Mesothelial cell of epicardium (in vitro differentiated cells): ENCODE measurements around the gene LSM4. TPM values are rescaled to one million over a fixed set of nuclear protein-coding genes. Genes with fewer than 3 reads are reported as not detected.
A peak's percentile ranks its signal among the peaks of the same experiment; 100 is the strongest.

ENCODE experiments used
- DNase-seq, 2 experiments: peaks; one replicate each; pipeline ENCODE4 v3.0.0; 2021; ENCODE audit warnings: low spot score in 2 of 2; ENCODE audit not compliant: unreplicated experiment in 2 of 2
- H3K27ac Mint-ChIP-seq: 2 replicates; pipeline ENCODE4 v1.8.0; 2021; ENCODE audit warnings: mixed read lengths
- H3K27me3 Mint-ChIP-seq: 2 replicates; pipeline ENCODE4 v1.8.0; 2021; ENCODE audit warnings: low read depth, mixed read lengths
- H3K36me3 Mint-ChIP-seq: 2 replicates; pipeline ENCODE4 v1.8.0; 2021; ENCODE audit warnings: mixed read lengths
- H3K4me1 Mint-ChIP-seq: 2 replicates; pipeline ENCODE4 v1.8.0; 2021; ENCODE audit warnings: mixed read lengths
- H3K4me3 Mint-ChIP-seq: 2 replicates; pipeline ENCODE4 v1.8.0; 2021; ENCODE audit warnings: mild to moderate bottlenecking, moderate library complexity, mixed read lengths
- H3K9me3 Mint-ChIP-seq: 2 replicates; pipeline ENCODE4 v1.8.0; 2021; ENCODE audit warnings: mixed read lengths
- total RNA-seq: library from RNA; stranded (reverse); gene quantifications from 3 replicates; pipeline ENCODE4 v1.2.1, GENCODE V29; 2021
- TF ChIP-seq, protein P1 (sequence below): fragments of 200-600 bp; sonication (generic); IDR thresholded peaks from one replicate; pipeline ENCODE4 v1.5.0; 2021; ENCODE audit warnings: antibody characterized with exemption; ENCODE audit not compliant: unreplicated experiment

LSM4 gene
- total RNA-seq, 1 donor from 2014 or later = 112 TPM

DNA sequence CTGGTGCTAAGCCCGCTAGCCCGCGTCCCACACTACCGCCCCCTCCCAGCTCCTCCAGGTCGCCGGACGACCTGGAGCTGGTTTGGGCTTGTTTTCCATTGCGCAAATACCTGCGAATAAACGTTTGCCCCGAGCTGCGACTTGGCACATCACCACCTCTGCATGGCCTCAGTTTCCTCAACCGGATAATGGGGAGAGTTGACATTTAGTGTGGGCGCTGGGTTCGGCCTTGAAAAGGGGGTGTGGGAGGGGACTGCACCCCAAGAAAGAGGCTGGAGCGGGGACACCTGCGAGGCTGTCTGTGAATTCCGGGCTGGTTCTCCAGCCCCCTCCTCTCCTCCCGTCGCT lies 30.4 kb downstream of the LSM4 start:
- no peaks in the 10 kb centered on the region for H3K36me3 Mint-ChIP-seq
- H3K27ac Mint-ChIP-seq = peak overlapping the region; percentile 100
- no peak for DNase-seq
- TF ChIP-seq, protein P1, sequence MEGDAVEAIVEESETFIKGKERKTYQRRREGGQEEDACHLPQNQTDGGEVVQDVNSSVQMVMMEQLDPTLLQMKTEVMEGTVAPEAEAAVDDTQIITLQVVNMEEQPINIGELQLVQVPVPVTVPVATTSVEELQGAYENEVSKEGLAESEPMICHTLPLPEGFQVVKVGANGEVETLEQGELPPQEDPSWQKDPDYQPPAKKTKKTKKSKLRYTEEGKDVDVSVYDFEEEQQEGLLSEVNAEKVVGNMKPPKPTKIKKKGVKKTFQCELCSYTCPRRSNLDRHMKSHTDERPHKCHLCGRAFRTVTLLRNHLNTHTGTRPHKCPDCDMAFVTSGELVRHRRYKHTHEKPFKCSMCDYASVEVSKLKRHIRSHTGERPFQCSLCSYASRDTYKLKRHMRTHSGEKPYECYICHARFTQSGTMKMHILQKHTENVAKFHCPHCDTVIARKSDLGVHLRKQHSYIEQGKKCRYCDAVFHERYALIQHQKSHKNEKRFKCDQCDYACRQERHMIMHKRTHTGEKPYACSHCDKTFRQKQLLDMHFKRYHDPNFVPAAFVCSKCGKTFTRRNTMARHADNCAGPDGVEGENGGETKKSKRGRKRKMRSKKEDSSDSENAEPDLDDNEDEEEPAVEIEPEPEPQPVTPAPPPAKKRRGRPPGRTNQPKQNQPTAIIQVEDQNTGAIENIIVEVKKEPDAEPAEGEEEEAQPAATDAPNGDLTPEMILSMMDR = no peak
- no peaks in the 10 kb centered on the region for H3K9me3 Mint-ChIP-seq
- H3K4me1 Mint-ChIP-seq = peaks cover 46% of the 10 kb centered on the region
- H3K4me3 Mint-ChIP-seq = peak overlapping the region; percentile 78
- H3K27me3 Mint-ChIP-seq = no peaks in the 10 kb centered on the region

DNA sequence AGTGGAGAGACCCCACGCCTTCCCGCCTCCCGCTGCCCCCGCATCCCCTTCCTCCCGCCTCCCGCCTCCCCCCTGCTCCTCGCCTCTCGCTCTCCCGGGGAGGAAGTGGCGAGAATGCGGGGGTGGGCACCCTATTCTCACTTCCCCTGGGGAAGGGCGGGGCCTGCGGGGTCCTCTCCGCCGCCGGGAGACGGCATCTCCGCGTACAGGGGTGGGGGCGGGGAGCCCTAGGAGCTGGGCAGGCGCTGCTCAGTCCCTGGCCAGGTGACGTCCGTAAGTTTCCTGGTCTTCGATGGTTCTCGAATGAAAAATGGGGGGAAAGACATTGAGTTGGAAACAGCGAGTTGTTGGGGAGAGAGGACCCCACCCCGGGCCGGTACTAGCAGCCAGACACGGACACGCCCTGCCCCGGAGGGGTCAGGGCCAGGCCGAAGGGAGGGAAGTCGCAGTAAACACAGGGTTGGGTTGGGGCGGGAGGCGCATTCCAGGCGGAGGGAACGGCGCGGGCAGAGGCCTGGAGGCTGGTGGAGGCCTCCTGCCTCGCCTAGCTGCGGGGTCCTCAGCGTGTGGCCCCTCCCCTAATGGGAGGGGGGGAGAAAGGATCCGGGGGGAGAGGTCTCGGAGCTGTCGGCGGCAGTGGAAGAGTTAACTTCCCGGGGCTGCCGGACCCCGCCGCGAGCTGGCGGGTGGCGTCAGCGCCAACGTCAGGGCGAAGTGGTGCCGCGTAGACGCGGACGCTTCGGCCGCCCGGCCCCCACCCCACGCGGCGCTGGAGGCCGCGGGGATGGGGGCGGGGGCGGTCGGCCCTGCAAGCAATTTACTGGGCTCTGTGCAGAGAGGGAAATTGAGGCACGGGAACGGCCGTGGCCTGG lies 31.1 kb downstream of the LSM4 start:
- Mint-ChIP-seq H3K27me3 (no peaks in the 10 kb centered on the region), H3K9me3 (no peaks in the 10 kb centered on the region), H3K4me1 (peaks cover 52% of the 10 kb centered on the region), H3K4me3 (peak overlapping the region; percentile 78), H3K27ac (peak overlapping the region; percentile 100), H3K36me3 (no peaks in the 10 kb centered on the region)
- TF ChIP-seq, protein P1 = no peak
- peak; percentile 78 to 87 for DNase-seq

DNA sequence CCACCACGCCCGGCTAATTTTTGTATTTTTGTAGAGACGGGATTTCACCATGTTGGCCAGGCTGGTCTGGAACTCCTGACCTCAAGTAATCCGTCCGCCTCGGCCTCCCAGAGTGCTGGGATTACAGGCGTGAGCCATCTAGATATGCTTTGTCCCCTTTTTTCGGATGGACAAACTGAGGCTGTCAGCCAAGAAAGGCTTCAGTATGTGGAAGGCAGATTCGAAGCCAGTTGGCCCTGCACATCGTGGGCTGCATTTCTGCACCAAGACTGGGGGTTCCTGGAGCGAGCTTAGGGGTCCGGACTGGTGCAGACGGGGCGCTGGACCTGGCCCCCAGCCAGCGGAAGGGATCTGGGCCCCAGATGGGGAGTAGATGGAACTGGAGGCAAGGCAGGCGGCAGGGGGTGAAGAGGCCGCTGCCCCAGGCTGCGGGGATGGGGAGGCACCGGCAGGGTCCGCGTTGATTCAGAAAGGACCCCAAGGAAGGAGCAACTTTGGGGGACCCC lies 31.8 kb downstream of the LSM4 start:
- Mint-ChIP-seq H3K27me3 (no peaks in the 10 kb centered on the region), H3K36me3 (no peaks in the 10 kb centered on the region), H3K9me3 (no peaks in the 10 kb centered on the region), H3K27ac (peak overlapping the region; percentile 100), H3K4me1 (peaks cover 57% of the 10 kb centered on the region), H3K4me3 (peak overlapping the region; percentile 78)
- no peak for DNase-seq
- TF ChIP-seq, protein P1 = no peak

DNA sequence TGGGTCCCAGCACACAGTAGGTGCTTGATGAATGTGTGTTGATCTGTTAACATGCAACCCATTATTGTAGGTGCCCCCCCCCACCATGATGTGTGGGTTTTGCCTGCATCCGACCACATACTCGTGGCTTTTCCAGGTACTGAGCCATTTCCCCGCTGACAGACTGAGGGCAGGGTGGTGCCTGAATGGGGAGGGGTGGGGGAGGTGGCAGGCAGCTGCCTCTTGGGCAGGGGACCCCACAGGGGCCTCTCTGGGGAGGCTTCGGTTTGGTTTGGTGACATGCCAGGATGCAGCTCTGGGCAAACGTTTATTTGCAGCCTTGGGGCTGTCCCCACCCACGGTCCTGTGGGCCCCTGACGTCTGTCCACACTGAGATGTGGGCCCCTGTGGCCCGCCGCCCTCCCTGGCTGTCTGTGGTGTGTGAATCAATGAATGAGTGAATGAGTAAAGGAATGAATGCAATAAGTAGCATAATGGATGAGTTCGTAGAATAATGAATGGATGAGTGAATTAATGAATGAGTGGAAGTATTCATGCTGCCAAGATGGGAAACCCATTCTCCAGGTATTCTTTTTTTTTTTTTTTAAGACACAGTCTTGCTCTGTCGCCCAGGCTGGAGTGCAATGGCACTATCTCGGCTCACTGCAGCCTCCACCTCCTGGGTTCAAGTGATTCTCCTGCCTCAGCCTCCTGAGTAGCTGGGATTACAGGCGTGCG lies 32.4 kb downstream of the LSM4 start:
- Mint-ChIP-seq H3K36me3 (no peaks in the 10 kb centered on the region), H3K27ac (peak overlapping the region; percentile 100), H3K4me1 (peaks cover 60% of the 10 kb centered on the region), H3K4me3 (peak overlapping the region; percentile 78), H3K27me3 (no peaks in the 10 kb centered on the region), H3K9me3 (no peaks in the 10 kb centered on the region)
- TF ChIP-seq, protein P1 = no peak
- no peak for DNase-seq

DNA sequence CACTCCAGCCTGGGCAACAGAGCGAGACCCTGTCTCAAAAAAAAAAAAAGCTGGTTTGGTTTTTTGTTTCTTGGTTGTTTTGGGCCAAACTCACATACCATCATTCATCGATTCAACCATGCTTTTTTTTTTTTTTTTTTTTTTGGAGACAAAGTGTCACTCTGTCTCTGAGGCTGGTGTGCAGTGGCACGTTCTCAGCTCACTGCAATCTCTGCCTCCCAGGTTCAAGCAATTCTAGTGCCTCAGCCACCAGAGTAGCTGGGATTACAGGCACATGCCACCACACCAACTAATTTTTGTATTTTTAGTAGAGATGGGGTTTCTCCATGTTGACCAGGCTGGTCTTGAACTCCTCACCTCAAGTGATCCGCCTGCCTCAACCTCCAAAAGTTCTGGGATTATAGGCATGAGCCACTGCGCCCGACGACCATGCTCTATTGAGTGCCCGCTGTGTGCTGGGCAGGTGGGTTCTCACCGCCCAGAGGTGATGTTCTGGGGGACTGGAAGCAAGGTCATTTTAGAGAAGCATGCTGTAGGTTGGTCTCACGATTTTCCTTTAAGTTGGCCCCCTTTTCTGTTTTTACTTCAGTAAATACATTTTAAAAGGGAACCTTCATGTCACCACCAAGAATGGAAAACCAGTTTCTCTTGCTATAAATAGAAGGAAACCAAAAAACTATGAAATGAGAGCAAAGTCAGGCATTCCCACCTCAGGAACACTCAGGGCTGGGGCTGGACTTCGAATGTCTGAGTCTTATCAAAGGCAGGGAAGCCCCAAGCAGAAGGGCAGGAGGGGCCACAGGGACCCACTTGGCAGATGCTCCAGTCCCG lies 33.2 kb downstream of the LSM4 start:
- TF ChIP-seq, protein P1 = no peak

More for the DNA sequence above, 33.2 kb downstream of the LSM4 start:
- peak overlapping the region; percentile 96 for H3K27ac Mint-ChIP-seq
- no peaks in the 10 kb centered on the region for H3K36me3 Mint-ChIP-seq
- H3K4me1 Mint-ChIP-seq = peaks cover 67% of the 10 kb centered on the region
- no peaks in the 10 kb centered on the region for H3K27me3 Mint-ChIP-seq
- peak overlapping the region; percentile 36 for H3K4me3 Mint-ChIP-seq
- no peak for DNase-seq
- no peaks in the 10 kb centered on the region for H3K9me3 Mint-ChIP-seq
